HepG2 (cell line): ENCODE data around the gene LRP5. TPM values are rescaled to one million over a fixed set of nuclear protein-coding genes. Genes with fewer than 3 reads are reported as not detected.

Experiments
- HNF4G ChIP-seq, 2 experiments: sonication (generic) in 1 of 2; formaldehyde crosslinking in 1 of 2; IDR thresholded peaks; 2 replicates each; pipeline versions ENCODE4 v1.4.0 to v1.6.1; 2011 to 2020; ENCODE audit warnings: borderline replicate concordance in 2 of 2, low read depth in 2 of 2, mild to moderate bottlenecking in 2 of 2, low read length in 1 of 2, missing genetic modification reagents in 1 of 2, moderate library complexity in 1 of 2
- NR3C1 ChIP-seq: sonication (generic); formaldehyde crosslinking; IDR thresholded peaks from 2 replicates; pipeline ENCODE4 v1.4.0; 2020; ENCODE audit warnings: missing genetic modification reagents
- SALL2 ChIP-seq: sonication (generic); formaldehyde crosslinking; IDR thresholded peaks from 2 replicates; pipeline ENCODE4 v1.8.1; 2023; ENCODE audit warnings: mild to moderate bottlenecking, missing genetic modification reagents, inconsistent platforms
- YY1 ChIP-seq: IDR thresholded peaks from 2 replicates; pipeline ENCODE4 v1.6.1; 2011; ENCODE audit warnings: low read length, low read depth, moderate library complexity, mild to moderate bottlenecking; ENCODE audit not compliant: insufficient read depth, insufficient replicate concordance
- ZFP1 ChIP-seq: IDR thresholded peaks from 2 replicates; pipeline ENCODE4 v1.6.1; 2016
- ZNF235 ChIP-seq: sonication (generic); formaldehyde crosslinking; IDR thresholded peaks from 2 replicates; pipeline ENCODE4 v1.8.1; 2023; ENCODE audit warnings: mild to moderate bottlenecking, missing genetic modification reagents, borderline replicate concordance
- ZNF274 ChIP-seq: sonication (generic); formaldehyde crosslinking; IDR thresholded peaks from 2 replicates; pipeline ENCODE4 v1.5.1; 2020; ENCODE audit warnings: mild to moderate bottlenecking, missing genetic modification reagents
- ZNF354B ChIP-seq: sonication (generic); formaldehyde crosslinking; IDR thresholded peaks from 2 replicates; pipeline ENCODE4 v1.8.0; 2022; ENCODE audit warnings: mild to moderate bottlenecking, missing genetic modification reagents
- ZNF766 ChIP-seq: sonication (generic); formaldehyde crosslinking; IDR thresholded peaks from 2 replicates; pipeline ENCODE4 v1.5.0; 2020; ENCODE audit warnings: missing genetic modification reagents, borderline replicate concordance
- ZNF773 ChIP-seq: sonication (generic); formaldehyde crosslinking; IDR thresholded peaks from 2 replicates; pipeline ENCODE4 v1.4.0; 2020; ENCODE audit warnings: missing genetic modification reagents, borderline replicate concordance
- ZNF775 ChIP-seq: sonication (generic); formaldehyde crosslinking; IDR thresholded peaks from 2 replicates; pipeline ENCODE4 v1.4.0; 2020; ENCODE audit warnings: missing genetic modification reagents, mild to moderate bottlenecking, moderate library complexity, borderline replicate concordance
- polyA plus RNA-seq, 8 experiments: library from polyadenylated mRNA; depleted of rRNA in 3 of 8; stranded (reverse) in 7 of 8; unstranded in 1 of 8; fragments of >200 nt; fragmentation: Illumina TruSeq in 4 of 8; extraction: Trizol in 4 of 8; gene quantifications; 2 replicates each; pipeline versions ENCODE4 v1.2.1 to v1.2.3, GENCODE V29; 2011 to 2016; ENCODE audit warnings: low read depth in 4 of 8, missing spikeins in 1 of 8, mixed read lengths in 1 of 8; ENCODE audit not compliant: insufficient read depth in 1 of 8
- total RNA-seq, 5 experiments: library from RNA; depleted of rRNA; stranded (reverse); fragments of >200 nt; fragmentation: Illumina TruSeq; extraction: Trizol; gene quantifications; 2 replicates each; pipeline ENCODE4 v1.2.3, GENCODE V29; 2016; ENCODE audit warnings: low read depth in 1 of 5
- TF ChIP-seq, protein P1 (sequence below): sonication (generic); formaldehyde crosslinking; IDR thresholded peaks from 2 replicates; pipeline ENCODE4 v1.8.0; 2022; ENCODE audit warnings: mild to moderate bottlenecking, missing genetic modification reagents, moderate library complexity
- TF ChIP-seq, protein P2 (sequence below): sonication (generic); formaldehyde crosslinking; IDR thresholded peaks from 2 replicates; pipeline ENCODE4 v1.4.0; 2020; ENCODE audit warnings: missing genetic modification reagents
- TF ChIP-seq, protein P3 (sequence below): sonication (generic); formaldehyde crosslinking; IDR thresholded peaks from 2 replicates; pipeline ENCODE4 v1.9.0; 2021; ENCODE audit warnings: missing genetic modification reagents, borderline replicate concordance
- TF ChIP-seq, protein P4 (sequence below): sonication (generic); formaldehyde crosslinking; IDR thresholded peaks from 2 replicates; pipeline ENCODE4 v1.4.0; 2020; ENCODE audit warnings: missing genetic modification reagents
- TF ChIP-seq, protein P5 (sequence below): sonication (generic); formaldehyde crosslinking; IDR thresholded peaks from 2 replicates; pipeline ENCODE4 v1.4.0; 2020; ENCODE audit warnings: mild to moderate bottlenecking, missing genetic modification reagents

The LRP5 gene
- total and polyA plus RNA-seq, 2 of the 13 experiments (the other 11 are each of a cell fraction or from before 2014, with no cell fraction given): 40.4 to 64.0 TPM

DNA sequence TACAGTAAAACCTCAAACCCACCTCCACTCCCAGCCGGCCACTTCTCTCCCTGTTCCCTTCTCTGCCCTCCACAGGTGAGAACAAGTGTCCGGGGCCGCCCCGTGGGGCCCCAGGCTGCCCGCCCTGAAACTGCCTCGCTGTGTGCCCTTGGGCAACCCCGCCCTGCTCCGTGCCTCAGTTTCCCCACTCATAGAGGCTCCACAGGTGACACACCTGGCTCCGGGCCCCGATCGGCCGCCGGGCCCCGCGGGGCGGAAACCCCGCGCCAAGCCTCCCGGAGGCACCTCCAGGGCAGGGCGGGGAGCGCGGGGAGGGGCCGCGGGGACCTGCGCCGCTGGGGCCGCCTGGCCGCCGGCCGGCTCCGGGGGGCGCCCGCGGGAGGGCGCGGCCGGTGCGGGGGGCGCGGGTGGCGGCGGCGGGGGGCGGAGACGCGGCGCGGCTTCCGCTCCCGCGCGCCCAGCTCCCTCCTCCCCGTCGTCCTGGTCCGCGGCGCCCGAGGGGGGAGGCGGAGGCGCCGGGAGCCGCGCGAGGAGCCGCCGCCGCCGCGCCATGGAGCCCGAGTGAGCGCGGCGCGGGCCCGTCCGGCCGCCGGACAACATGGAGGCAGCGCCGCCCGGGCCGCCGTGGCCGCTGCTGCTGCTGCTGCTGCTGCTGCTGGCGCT, at the start of gene LRP5 (continued):
- TF ChIP-seq ZNF766 (no peak), SALL2 (CRISPR knock-in tag) (no peak), ZNF274 (CRISPR knock-in tag) (no peak), NR3C1 (CRISPR knock-in tag) (no peak), ZNF235 (CRISPR knock-in tag) (no peak), ZFP1 (CRISPR knock-in tag) (no peak), ZNF773 (CRISPR knock-in tag) (no peak), ZNF775 (no peak), YY1 (no peak), ZNF354B (CRISPR knock-in tag) (no peak), HNF4G (IDR thresholded peaks at IDR 0.05; ENCODE audit: borderline replicate concordance, low read depth, low read length) (no peak), HNF4G (CRISPR knock-in tag; IDR thresholded peaks at IDR 0.05; ENCODE audit: borderline replicate concordance, low read depth) (no peak)
- TF ChIP-seq, protein P1, sequence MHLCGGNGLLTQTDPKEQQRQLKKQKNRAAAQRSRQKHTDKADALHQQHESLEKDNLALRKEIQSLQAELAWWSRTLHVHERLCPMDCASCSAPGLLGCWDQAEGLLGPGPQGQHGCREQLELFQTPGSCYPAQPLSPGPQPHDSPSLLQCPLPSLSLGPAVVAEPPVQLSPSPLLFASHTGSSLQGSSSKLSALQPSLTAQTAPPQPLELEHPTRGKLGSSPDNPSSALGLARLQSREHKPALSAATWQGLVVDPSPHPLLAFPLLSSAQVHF (CRISPR knock-in tag): no peak
- TF ChIP-seq, protein P2, sequence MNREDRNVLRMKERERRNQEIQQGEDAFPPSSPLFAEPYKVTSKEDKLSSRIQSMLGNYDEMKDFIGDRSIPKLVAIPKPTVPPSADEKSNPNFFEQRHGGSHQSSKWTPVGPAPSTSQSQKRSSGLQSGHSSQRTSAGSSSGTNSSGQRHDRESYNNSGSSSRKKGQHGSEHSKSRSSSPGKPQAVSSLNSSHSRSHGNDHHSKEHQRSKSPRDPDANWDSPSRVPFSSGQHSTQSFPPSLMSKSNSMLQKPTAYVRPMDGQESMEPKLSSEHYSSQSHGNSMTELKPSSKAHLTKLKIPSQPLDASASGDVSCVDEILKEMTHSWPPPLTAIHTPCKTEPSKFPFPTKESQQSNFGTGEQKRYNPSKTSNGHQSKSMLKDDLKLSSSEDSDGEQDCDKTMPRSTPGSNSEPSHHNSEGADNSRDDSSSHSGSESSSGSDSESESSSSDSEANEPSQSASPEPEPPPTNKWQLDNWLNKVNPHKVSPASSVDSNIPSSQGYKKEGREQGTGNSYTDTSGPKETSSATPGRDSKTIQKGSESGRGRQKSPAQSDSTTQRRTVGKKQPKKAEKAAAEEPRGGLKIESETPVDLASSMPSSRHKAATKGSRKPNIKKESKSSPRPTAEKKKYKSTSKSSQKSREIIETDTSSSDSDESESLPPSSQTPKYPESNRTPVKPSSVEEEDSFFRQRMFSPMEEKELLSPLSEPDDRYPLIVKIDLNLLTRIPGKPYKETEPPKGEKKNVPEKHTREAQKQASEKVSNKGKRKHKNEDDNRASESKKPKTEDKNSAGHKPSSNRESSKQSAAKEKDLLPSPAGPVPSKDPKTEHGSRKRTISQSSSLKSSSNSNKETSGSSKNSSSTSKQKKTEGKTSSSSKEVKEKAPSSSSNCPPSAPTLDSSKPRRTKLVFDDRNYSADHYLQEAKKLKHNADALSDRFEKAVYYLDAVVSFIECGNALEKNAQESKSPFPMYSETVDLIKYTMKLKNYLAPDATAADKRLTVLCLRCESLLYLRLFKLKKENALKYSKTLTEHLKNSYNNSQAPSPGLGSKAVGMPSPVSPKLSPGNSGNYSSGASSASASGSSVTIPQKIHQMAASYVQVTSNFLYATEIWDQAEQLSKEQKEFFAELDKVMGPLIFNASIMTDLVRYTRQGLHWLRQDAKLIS (CRISPR knock-in tag): no peak
- TF ChIP-seq, protein P3, sequence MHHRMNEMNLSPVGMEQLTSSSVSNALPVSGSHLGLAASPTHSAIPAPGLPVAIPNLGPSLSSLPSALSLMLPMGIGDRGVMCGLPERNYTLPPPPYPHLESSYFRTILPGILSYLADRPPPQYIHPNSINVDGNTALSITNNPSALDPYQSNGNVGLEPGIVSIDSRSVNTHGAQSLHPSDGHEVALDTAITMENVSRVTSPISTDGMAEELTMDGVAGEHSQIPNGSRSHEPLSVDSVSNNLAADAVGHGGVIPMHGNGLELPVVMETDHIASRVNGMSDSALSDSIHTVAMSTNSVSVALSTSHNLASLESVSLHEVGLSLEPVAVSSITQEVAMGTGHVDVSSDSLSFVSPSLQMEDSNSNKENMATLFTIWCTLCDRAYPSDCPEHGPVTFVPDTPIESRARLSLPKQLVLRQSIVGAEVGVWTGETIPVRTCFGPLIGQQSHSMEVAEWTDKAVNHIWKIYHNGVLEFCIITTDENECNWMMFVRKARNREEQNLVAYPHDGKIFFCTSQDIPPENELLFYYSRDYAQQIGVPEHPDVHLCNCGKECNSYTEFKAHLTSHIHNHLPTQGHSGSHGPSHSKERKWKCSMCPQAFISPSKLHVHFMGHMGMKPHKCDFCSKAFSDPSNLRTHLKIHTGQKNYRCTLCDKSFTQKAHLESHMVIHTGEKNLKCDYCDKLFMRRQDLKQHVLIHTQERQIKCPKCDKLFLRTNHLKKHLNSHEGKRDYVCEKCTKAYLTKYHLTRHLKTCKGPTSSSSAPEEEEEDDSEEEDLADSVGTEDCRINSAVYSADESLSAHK (CRISPR knock-in tag): no peak
- TF ChIP-seq, protein P4, sequence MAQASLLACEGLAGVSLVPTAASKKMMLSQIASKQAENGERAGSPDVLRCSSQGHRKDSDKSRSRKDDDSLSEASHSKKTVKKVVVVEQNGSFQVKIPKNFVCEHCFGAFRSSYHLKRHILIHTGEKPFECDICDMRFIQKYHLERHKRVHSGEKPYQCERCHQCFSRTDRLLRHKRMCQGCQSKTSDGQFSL (CRISPR knock-in tag): no peak
- TF ChIP-seq, protein P5, sequence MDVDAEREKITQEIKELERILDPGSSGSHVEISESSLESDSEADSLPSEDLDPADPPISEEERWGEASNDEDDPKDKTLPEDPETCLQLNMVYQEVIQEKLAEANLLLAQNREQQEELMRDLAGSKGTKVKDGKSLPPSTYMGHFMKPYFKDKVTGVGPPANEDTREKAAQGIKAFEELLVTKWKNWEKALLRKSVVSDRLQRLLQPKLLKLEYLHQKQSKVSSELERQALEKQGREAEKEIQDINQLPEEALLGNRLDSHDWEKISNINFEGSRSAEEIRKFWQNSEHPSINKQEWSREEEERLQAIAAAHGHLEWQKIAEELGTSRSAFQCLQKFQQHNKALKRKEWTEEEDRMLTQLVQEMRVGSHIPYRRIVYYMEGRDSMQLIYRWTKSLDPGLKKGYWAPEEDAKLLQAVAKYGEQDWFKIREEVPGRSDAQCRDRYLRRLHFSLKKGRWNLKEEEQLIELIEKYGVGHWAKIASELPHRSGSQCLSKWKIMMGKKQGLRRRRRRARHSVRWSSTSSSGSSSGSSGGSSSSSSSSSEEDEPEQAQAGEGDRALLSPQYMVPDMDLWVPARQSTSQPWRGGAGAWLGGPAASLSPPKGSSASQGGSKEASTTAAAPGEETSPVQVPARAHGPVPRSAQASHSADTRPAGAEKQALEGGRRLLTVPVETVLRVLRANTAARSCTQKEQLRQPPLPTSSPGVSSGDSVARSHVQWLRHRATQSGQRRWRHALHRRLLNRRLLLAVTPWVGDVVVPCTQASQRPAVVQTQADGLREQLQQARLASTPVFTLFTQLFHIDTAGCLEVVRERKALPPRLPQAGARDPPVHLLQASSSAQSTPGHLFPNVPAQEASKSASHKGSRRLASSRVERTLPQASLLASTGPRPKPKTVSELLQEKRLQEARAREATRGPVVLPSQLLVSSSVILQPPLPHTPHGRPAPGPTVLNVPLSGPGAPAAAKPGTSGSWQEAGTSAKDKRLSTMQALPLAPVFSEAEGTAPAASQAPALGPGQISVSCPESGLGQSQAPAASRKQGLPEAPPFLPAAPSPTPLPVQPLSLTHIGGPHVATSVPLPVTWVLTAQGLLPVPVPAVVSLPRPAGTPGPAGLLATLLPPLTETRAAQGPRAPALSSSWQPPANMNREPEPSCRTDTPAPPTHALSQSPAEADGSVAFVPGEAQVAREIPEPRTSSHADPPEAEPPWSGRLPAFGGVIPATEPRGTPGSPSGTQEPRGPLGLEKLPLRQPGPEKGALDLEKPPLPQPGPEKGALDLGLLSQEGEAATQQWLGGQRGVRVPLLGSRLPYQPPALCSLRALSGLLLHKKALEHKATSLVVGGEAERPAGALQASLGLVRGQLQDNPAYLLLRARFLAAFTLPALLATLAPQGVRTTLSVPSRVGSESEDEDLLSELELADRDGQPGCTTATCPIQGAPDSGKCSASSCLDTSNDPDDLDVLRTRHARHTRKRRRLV (CRISPR knock-in tag): no peak
